GM21717 (cell line): ENCODE results near the gene PDIA5.

ENCODE experiments used
- ATAC-seq: cut with Tn5 transposase; IDR thresholded peaks from one replicate; pipeline ENCODE4 v1.9.1; 2021; ENCODE audit warnings: mild to moderate bottlenecking, moderate library complexity; ENCODE audit not compliant: unreplicated experiment

PDIA5 gene

DNA sequence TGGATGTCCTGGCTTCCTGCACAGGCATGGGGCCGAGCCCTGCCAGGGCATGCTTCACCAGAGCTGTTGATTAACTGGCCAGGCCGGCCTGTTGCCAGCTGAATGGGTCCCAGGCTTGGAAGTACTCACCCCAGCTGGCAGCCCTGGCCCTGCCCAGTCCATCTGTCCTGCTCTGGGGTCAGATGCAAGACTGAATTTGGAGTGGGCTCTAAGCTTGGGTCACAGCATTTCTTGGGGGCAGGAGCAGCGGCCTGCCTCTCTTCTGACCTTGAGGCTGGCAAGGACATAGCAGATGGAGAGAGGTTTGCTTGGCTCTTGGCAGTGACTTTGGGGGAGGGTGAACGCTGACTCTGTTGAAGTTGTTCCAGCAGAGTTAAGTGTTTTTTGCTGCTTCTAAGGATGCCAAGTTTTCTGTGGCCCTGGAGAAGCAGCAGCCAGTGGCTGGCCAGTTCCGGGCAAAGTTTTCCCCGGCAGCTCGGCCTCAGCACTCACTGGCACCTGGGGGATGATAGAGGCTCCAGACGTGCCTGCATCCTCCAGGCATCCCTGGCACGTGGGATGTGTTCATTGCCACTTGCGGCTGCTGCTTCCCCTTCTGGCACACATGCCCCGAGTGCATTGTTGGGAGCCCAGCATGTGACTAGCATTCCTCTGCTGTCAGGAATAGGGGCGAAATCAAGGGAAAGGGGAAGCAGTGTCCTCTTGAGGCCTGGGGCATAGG, 22.9 kb downstream of the PDIA5 start:
- no peak for ATAC-seq

DNA sequence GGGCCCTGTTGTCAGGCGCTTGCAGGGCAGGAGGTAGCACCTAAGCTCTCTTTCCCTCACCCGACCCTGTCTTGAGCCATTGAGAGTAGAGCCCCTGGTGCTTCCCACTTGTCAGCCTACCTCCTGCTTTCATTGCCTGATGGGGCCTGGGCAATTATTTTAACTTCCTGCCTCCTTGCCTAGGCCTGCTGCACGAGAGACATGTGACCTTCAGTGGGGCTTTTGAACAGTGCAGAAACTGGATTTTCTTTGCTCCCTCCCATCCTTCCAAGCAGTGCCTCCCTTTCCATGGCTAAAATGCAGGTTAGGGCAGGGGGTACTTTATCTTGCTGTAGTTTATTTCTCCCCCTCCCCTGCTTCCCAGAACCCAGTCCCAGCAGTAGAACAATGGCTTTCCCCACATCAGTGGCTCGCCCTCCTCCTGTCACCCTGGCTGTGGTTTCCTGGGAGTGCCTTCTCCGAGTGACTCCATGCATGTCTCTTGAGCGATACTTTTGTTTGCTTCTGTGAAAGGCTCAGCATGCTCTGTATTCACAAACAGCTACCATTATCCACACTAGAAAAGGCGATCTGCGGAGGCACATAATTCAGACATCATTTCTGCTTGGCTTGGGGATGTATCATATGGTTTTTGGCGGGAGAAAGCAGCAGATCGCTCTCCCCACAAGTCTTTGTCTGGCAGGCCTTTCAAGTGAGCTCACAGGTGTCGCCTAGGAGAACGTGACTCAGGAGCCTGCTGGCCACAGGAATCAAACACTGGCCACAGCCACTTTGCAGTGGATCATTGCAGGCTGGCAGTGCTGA, 24.1 kb downstream of the PDIA5 start:
- no peak for ATAC-seq

DNA sequence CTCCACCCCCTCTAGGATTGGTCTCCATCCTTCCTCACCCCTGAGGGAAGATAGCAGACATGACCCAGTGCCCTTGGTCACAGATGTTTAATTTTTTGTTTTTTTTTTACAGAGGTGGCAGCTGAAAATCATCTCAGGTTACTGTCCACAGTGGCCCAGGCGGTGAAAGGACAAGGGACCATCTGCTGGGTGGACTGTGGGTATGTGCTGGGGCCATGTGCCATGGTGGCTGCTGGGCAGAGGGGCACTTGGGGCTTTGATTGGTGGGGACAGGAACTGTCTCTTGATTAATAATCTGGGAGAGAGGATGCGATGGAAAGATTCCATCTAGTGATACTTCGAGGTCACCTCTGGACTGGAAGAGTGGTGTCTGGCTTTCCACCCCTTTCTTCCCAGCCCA, 25.4 kb downstream of the PDIA5 start:
- ATAC-seq = no peak

DNA sequence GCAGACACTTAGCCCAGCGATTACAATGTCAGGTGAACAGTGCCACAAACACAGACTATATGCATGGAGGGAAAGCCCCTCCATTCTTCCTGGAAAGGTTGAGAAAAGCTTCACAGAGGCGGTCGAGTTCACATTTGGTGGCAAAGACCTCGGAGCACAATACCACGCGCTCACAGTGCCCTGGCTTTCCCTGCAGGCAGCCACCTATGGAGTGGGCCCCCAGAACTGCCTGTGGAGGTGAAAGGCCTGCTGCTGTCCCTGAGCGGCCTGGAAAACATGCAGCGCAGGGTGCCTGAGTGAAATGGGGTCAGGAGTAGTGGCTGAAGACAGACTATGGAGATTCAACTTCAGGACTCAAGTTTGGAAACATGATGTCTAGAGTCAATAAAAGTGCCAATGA, 26.9 kb downstream of the PDIA5 start:
- ATAC-seq = no peak

DNA sequence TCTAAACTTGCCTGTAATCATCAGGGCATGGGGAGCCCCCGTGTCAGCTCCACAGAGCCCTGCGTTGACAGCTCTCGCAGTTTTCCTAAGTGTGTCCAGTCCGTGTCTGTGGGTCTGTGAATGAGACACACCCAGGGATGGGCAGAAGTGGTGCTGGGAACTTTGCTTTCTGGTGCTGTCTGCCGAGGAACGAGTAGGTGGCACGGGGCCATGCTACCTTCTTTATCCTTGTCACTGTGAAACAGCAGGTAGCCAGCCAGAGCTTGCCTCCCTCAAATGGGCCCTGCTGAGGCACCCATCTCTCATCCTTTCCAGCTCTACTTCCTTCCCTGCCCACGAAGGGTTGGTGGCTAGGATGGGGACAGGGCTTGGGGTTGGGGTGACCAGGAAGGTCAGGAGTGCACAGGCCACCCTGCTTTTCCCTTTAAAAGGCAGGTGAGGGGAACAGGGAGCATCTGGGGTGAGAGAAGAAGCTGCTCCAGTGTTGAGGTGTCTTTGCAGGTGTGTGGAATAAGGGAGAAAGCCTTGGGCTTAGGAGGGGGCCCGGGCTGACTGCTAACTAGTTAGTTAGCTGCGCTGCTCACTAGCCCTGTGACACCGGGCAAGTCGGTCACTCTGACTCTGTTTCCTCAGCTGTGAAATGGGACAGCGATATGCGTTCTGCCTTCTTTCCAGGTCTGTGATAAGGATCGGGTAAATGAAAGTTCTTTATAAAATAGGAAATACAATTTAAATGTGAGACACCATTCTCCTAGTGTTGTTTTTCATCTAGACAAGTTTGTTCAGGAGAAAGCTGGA, 27.9 kb downstream of the PDIA5 start:
- no peak for ATAC-seq

DNA sequence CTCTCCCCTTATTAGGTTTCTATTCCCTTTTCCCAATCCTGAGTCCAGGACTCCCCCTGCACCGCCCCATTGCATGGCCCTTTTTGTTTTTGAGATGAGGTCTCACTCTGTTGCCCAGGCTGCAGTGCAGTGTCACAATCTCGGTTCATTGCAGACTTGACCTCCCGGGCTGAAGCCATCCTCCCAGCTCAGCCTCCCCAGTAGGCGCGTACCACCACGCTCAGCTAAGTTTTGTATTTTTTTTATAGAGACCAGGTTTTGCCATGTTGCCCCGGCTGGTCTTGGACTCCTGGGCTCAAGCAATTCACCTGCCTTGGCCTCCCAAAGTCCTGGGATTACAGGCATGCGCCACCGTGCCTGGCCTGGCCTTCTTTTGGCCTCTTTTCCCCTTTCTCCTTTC, 29.3 kb downstream of the PDIA5 start:
- ATAC-seq = no peak

DNA sequence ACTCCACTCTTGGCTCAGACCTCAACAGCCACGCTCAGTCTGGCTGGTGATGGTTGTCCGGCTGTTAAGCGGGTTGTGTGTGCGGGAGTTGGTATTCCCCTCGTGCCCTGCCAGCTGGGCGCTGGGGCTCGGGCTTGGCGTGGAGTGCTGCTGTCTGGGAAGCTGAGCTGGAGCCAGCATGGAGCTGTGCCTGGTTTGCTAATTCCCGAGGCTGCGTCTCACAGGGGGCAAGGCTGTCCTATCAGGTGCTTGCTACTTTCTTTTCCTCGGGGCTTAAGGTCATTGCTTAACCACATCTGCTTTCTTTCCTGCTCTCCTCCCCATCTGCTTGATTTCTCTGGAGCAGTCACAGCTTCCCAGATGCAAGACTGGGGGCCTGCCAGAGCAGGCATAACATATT, 29.9 kb downstream of the PDIA5 start:
- no peak for ATAC-seq

DNA sequence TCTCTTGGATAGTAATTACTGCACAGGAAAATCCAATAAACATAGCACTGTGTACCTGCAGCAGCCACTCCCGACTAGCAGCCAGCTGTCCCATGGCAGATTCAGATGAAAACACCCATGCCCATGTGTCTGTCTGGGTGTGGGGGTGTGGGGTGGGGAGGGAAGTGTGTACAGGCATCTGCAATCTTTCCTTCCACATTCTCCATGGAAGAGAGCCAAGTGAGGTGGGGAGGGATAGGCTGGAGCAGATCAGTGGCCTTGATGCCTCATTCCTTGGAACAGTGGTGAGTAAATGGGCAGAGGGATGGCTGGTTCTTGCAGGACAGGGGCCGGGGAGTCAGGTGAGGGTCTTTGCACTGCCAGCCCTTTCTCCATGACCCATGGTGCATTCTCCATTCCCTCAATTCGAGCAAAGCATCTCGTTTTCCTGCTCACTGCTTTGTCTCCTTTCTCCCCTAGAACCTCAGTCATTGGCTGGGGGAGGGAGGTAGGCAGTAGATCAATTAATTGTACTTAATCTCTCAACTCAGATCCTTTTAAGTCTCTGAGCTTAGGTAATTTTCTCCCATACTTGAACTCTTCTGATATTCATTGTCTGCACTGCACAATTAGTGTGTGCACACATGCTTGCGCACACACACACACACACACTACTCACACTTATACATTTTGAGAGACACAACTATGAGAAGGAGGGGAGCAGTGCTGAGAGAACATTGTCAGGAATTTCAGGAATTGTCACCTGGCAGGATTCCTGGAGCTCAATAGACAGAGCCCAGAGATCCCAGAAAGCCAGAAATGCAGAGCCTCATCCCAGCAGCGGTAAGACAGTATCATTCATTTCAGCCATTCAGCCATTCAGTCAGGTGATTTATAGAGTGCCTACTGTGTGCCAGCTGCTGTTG, 31.9 kb downstream of the PDIA5 start:
- no peak for ATAC-seq

DNA sequence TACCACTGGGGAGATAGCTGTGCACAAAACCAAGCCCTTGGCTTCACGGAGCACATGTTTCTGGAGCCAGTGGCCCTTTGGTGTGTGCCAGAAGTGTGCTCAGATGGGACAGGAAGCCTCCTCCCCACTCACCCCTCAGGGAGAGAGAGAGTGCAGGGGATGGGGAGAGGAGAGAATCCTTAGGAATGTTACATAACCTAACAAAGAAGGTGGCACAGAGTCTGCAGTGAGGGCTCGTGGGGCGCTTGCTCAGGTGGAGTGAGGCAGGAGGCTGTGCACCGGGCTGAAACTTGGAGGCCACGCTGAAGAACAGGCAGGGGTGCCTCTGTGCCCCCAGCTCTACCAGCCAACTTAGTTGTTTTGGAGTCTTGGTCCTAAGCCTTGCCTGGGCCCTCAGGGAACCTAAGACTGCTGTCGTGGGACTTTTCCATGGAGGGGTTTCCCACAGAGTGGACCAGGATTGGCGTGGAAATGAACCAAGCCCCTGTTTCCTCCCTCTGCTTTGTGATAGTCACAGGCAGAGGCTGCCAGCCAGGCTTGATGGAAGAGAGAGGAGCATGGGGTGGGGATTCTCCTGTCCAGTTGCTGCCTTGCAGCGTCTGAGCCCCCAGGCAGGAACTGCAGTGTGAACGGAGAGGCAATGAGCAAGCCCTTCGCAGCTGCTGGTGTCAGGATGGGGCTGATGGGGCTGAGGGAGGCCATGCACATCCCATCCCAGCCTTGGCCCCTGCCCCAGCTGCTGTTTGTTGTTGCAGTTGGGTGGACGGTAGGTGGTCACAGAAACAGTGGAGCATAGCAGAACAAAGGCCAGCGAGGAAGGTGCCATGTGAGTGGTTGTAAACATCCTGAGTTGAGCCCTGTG, 32.7 kb downstream of the PDIA5 start:
- no peak for ATAC-seq

DNA sequence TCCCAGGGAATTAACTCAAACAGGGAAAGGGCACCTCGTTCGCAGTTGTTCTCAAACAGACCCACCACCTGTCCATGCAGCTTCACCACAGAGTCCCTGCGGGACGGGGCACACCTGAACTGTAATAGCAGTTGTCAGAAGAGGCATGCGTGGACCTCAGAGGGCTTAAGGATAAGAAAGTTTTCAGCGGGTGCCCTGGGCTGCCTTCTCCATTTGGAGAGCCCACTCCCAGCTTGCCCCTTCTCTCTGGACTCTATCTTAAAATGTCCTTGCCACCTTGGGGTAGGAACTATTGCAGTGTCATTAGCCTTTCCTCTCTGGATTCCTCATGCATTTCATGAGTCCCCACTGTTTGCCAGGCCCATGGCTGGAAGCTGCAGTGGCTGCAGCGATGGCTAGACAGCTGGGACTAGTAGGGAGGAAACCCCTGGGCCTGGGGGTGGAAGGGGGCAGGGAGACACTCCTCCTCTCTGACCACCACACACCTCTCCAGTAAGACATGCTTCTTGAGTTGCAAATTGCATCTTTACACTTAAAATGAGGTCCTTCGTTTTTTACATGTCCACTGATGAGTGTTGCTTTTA, 33.5 kb downstream of the PDIA5 start:
- ATAC-seq = no peak

DNA sequence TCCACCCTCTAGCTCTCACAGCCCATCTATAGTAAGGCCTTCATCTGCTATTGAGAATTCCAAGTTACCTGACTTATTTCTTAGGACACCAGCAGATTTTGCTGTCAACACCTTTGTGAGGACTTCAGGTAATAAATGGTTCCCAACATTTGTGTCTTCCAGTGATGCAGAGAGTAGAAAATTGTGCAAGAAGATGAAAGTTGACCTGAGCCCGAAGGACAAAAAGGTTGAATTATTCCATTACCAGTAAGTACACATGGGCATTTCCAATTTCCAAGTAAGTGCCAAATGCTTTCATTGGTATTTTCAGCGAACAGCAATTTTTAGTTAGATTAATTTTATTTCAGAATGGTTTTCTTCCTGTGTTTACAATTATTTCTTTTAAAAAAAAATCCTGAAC, 35.4 kb downstream of the PDIA5 start:
- ATAC-seq = no peak

DNA sequence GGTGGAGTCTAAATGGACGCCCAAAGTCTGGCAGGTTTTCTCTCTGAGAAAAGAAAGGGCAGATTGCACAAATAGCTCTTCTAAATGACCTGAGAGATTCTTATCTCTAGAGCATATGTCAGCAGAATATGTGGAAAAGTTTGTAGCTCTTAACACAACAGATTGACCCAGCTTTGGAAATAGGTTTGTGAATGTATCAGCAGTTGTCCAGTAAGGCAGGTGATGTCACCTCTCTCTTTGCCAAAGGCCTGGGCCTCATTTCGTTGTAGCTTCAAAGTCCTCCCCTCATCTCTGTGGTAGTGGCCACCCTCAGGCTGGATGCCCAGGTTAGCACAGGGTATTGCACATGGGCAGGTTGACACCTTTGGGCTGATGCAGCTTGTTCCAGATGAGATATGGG, 36.0 kb downstream of the PDIA5 start:
- ATAC-seq = no peak

DNA sequence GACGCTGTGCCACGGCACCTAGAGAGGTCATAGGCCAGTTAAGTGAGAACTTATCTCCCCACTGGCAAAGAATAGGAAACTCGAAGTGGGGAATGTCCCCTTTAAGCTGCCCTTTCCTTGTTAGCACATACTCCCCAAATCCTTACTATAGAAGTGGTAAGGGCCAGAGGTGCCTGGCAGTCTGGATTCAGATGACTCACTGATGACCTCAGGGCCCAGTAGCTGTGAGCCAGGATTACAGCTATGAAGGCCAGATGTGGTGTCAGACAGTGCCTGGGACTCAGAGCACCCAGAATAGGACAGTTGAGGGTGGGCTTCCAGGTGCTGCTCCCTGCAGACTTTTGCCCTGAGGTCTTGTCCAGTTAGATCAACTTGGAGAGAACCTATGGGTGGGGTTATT, 37.7 kb downstream of the PDIA5 start:
- no peak for ATAC-seq

DNA sequence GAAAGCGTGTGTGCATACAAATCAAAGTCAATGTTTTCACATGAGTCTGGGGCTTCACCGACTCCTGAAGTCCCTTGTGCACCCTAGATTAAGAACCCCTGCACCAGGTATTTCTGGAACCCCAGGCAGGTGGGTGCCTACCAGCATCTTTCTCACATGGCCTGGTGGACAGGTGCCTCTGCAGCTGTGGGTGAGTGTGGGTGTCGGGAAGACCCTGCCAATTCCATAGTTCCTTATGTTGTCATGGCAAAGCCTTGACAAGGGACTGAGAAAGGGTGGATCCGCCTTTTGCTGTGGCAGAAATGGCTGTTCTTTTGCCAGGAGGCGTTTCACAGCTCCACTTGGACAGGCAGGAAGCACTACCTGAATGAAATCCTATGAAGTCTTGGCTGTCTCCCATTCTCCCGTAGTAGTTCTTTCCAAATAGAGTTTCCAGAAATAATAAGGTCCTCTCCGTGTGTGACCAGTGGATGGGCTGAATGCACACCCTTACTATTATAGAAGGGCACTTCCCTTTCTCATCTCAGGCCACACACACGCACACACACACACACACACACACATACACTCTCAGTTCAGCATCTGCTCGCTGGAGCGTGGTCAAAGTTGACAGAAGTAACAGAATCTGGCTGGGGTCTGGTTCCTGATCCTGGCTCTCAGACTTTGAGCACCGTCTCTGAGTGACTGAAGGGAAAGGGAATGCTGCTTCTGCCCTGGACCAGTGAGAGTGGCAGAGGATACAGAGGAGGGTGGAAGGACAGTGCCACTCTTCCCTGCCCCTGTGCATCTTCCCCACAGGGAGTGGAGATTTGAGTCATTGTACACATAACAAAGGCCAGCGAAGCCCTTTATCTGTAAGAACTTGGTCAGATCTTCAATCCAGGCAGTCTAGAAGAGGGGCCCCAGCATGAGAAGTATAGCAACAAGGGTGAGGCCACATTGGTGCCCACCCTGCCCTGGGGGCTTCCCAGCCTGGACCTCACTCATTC, 38.7 kb downstream of the PDIA5 start:
- ATAC-seq = no peak

DNA sequence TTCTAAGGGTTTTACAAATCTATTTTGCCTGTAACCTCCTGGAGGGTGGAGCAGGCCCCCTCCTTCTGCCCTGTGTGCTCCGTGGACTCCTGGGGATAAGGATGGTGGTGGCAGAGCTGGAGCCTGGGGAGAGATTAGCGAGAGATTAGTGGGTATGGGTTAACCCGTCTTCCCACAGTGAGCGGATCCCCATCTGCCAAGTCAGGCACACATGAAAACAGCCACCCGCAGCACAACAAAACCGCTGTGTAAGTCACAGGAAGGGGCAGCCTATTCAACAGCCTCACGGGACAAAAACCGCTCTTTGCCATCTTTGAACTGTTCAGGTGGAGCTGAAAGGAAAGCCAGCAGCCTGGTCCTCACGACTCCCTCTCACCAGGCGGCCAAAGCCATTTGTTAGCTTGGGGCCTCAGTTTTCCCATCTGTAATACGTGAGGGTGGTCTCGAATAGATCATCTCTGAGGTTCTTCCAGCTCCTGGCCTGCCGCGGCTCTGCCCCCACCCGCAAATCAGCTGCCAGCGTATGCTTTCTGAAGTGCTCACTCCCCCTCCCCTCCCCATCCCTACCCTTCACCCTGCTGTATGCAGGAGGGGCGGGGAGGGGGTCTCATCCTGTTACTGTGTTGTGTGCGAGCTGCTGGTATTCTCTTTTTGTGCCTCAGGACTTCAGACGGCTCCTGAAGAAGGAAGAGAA, 43.6 kb downstream of the PDIA5 start:
- no peak for ATAC-seq

DNA sequence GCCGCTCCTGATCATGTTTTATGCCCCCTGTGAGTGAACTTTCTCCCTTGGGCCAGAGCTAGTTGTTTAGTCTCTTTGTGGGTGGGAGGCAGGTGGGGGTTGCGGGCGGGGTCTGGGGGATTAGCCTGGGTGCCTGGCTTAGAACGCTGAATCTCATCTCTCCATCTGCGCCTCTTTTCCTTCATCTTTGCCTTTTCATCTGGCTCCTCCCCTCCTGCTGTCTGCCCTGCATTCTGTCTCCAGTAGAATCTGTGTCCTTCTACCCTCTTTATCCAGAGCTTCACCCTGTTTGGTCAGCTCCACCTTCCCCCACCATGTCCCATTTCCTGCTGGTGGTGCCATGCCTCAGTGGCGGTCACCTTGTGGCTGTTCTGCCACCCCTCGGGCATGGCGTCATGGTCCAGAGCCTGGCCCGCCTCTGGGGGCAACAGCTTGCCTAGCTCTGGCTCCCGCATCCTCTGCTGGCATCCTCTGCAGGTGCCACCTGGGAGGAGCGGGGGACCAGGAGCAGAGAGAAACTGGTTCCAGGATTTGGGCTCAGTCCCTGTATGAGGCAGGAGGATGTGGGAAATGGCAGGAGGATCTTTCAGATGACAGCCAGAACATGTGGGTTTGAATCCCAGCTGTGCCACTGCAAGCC, 44.3 kb downstream of the PDIA5 start:
- no peak for ATAC-seq

DNA sequence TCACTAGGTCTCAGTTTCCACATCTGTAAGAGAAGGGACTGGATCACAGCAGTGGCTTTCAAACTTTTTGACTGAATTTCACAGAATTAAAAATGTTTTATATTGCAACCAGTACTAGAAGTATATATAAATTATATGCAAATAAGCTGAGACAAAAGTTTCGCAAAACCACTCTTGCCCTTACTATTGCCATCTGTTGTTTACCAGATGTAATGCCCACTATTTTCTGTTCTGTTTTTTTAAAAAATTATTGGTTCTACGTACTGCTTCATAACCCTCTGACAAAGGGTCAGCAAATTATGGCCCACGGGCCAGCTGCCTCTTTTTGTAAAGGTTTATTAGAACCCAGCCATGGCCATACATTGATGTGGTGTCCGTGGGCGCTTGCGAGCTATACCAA, 44.8 kb downstream of the PDIA5 start:
- ATAC-seq = no peak
